Body of pancreas (tissue), 4 donors: ENCODE data around the gene NDUFV1.

ENCODE experiments used
- CTCF ChIP-seq, 7 experiments: fragments of 450-650 bp in 4 of 7; fragments of 200-600 bp in 3 of 7; sonication (generic) in 3 of 7; IDR thresholded peaks; one replicate each; pipeline ENCODE4 v1.5.1; 2016 to 2019; ENCODE audit warnings: antibody characterized with exemption in 7 of 7
- POLR2A ChIP-seq, 3 donors: fragments of 450-650 bp; IDR thresholded peaks; one replicate each; pipeline ENCODE4 v1.6.1; 2016; ENCODE audit warnings: antibody characterized with exemption in 3 of 3, mild to moderate bottlenecking in 2 of 3

GRCh38 chr11:67613960-67614715 lies 7.4 kb downstream of the NDUFV1 start:
- TF ChIP-seq POLR2A (IDR thresholded peaks at IDR 0.05) = peak in 2 of 3 donors; percentile 64 to 68
- peak; percentile 40 to 64 (median 54) for TF ChIP-seq CTCF (IDR thresholded peaks at IDR 0.05)
